Prostate gland (tissue), 2 donors: ENCODE measurements around the gene HSPBP1. TPM values are rescaled to one million over a fixed set of nuclear protein-coding genes. Genes with fewer than 3 reads are reported as not detected.
"Not testable (repeated sequence)": the region's sequence is repeated elsewhere in the genome, so short reads cannot be mapped to it uniquely, and the experiment has no call there.

Source experiments
- DNase-seq: peaks from one replicate; pipeline ENCODE4 v3.0.0-alpha.2; 2019; ENCODE audit warnings: low spot score
- H3K27ac ChIP-seq, 2 donors: fragments of 200-600 bp; sonication (generic); 2 replicates each; pipeline ENCODE4 v1.5.1; 2017 to 2019
- H3K27me3 ChIP-seq: fragments of 200-600 bp; sonication (generic); replicated peaks from 2 replicates; pipeline ENCODE4 v1.5.1; 2019; ENCODE audit not compliant: insufficient read depth
- H3K36me3 ChIP-seq, 2 donors: fragments of 200-600 bp; sonication (generic); 1 replicate in 1 of 2; 2 replicates in 1 of 2; pipeline versions ENCODE4 v1.5.1 to v1.8.1; 2017 to 2019
- H3K4me1 ChIP-seq: fragments of 200-600 bp; sonication (generic); replicated peaks from 2 replicates; pipeline ENCODE4 v1.5.1; 2019
- H3K4me3 ChIP-seq, 2 donors: fragments of 200-600 bp; sonication (generic); 2 replicates each; pipeline ENCODE4 v1.5.1; 2017 to 2019
- H3K9me3 ChIP-seq: fragments of 200-600 bp; sonication (generic); 2 replicates; pipeline ENCODE4 v1.5.1; 2017
- POLR2A ChIP-seq: fragments of 450-650 bp; IDR thresholded peaks from one replicate; pipeline ENCODE4 v1.6.1; 2016; ENCODE audit warnings: antibody characterized with exemption, mild to moderate bottlenecking
- POLR2AphosphoS5 ChIP-seq: sonication (generic); formaldehyde crosslinking; IDR thresholded peaks from one replicate; pipeline ENCODE4 v1.6.1; 2017; ENCODE audit warnings: antibody characterized with exemption
- WGBS: methylation state at CpG from one replicate; pipeline ENCODE4 v1.1.5; 2018; 5-methylcytosine and 5-hydroxymethylcytosine counted together
- intact Hi-C: fragments of 100-400 bp; cut with DNase I; formaldehyde crosslinking; loops from one replicate; pipeline ENCODE4 v1.14.2; 2022
- total RNA-seq, 2 donors: library from RNA; depleted of rRNA; stranded (reverse); fragments of >200 nt; gene quantifications; one replicate each; pipeline ENCODE4 v1.1.0, GENCODE V29; 2016
- TF ChIP-seq, protein P1 (sequence below), 4 experiments: fragments of 200-600 bp in 2 of 4; fragments of 450-650 bp in 2 of 4; sonication (generic) in 2 of 4; IDR thresholded peaks; 1 replicate in 3 of 4; 2 replicates in 1 of 4; pipeline ENCODE4 v1.5.1; 2016 to 2019; ENCODE audit warnings: antibody characterized with exemption in 4 of 4, mild to moderate bottlenecking in 2 of 4, moderate library complexity in 2 of 4

Gene HSPBP1
- total RNA-seq, 2 donors from 2014 or later, result 33.6 to 36.0 TPM

GRCh38 chr19:55226788-55227187 lies 53.1 kb downstream of the HSPBP1 start:
- no peak for DNase-seq
- no peaks in the 10 kb centered on the region for H3K9me3 ChIP-seq
- peaks cover 9 to 18% of the 10 kb centered on the region in 2 donors for H3K36me3 ChIP-seq
- TF ChIP-seq POLR2A (no peak), POLR2AphosphoS5 (no peak)
- TF ChIP-seq, protein P1, sequence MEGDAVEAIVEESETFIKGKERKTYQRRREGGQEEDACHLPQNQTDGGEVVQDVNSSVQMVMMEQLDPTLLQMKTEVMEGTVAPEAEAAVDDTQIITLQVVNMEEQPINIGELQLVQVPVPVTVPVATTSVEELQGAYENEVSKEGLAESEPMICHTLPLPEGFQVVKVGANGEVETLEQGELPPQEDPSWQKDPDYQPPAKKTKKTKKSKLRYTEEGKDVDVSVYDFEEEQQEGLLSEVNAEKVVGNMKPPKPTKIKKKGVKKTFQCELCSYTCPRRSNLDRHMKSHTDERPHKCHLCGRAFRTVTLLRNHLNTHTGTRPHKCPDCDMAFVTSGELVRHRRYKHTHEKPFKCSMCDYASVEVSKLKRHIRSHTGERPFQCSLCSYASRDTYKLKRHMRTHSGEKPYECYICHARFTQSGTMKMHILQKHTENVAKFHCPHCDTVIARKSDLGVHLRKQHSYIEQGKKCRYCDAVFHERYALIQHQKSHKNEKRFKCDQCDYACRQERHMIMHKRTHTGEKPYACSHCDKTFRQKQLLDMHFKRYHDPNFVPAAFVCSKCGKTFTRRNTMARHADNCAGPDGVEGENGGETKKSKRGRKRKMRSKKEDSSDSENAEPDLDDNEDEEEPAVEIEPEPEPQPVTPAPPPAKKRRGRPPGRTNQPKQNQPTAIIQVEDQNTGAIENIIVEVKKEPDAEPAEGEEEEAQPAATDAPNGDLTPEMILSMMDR (IDR thresholded peaks at IDR 0.05), result no peak
- intact Hi-C loops, result no loop called here
- no peak overlapping the region for H3K27ac ChIP-seq
- no peaks in the 10 kb centered on the region for H3K4me1 ChIP-seq
- no peaks in the 10 kb centered on the region for H3K27me3 ChIP-seq
- WGBS, result 74% methylated on average over 18 of the region's 18 CpGs
- H3K4me3 ChIP-seq, result no peak overlapping the region

DNA sequence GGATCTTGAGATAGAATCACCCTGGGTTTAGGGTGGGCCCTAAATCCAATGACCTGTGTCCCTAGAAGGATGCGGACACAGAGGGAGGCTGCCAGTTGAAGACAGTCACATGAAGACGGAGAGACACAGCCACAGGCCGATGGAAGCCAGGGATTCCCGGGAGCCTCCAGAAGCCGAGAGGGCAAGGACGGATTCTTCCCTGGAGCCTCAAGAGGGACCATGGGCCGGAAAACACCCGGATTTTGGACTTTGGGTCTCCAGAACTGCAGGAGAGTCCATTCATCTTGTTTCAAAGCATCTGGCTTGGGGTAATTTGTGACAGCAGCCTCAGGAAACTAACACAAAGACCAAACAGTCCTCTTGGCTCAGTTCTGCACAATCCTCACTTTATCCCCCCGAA lies 53.6 kb downstream of the HSPBP1 start:
- H3K4me3 ChIP-seq, result no peak overlapping the region
- intact Hi-C loops, result no loop called here
- no peaks in the 10 kb centered on the region for H3K4me1 ChIP-seq
- no peaks in the 10 kb centered on the region for H3K9me3 ChIP-seq
- no peak for DNase-seq
- TF ChIP-seq POLR2AphosphoS5, result no peak
- TF ChIP-seq, protein P1 (IDR thresholded peaks at IDR 0.05), result no peak
- no peak for TF ChIP-seq POLR2A
- no peak overlapping the region for H3K27ac ChIP-seq
- 76% methylated on average over 9 of the region's 9 CpGs for WGBS
- H3K27me3 ChIP-seq, result no peaks in the 10 kb centered on the region
- peaks cover 6 to 14% of the 10 kb centered on the region in 2 donors for H3K36me3 ChIP-seq

DNA sequence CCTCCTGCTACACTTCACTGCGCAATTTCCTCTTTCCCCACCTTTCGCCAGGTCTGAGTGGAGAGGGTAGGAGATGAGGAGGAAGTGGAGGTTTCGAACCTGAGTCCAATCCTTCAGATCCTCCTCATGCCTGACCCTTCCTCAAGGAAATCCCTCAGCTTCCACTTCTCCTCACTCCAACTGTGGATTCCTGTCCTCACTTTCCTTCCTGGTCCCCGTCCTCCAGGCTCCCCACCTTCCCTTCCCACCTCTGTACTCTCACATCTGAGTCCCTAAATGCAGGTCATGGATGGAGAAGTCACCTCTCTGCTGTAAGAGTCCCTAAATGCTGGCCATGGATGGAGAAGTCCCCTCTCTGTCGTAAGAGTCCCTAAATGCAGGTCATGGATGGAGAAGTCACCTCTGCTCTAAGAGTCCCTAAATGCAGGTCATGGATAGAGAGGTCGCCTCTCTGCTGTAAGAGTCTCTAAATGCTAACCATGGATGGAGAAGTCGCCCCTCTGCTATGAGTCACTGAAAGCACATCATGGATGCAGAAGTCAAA lies 54.4 kb downstream of the HSPBP1 start:
- DNase-seq, result no peak
- TF ChIP-seq, protein P1 (IDR thresholded peaks at IDR 0.05), result no peak
- TF ChIP-seq POLR2A (no peak), POLR2AphosphoS5 (no peak)
- 88% methylated on average over 7 of the region's 7 CpGs for WGBS
- Histone ChIP-seq H3K27me3 (no peaks in the 10 kb centered on the region), H3K9me3 (no peaks in the 10 kb centered on the region), H3K4me1 (no peaks in the 10 kb centered on the region), H3K36me3 (peaks cover 2 to 6% of the 10 kb centered on the region in 2 donors), H3K27ac (no peak overlapping the region), H3K4me3 (no peak overlapping the region)
- intact Hi-C loops, result no loop called here

DNA sequence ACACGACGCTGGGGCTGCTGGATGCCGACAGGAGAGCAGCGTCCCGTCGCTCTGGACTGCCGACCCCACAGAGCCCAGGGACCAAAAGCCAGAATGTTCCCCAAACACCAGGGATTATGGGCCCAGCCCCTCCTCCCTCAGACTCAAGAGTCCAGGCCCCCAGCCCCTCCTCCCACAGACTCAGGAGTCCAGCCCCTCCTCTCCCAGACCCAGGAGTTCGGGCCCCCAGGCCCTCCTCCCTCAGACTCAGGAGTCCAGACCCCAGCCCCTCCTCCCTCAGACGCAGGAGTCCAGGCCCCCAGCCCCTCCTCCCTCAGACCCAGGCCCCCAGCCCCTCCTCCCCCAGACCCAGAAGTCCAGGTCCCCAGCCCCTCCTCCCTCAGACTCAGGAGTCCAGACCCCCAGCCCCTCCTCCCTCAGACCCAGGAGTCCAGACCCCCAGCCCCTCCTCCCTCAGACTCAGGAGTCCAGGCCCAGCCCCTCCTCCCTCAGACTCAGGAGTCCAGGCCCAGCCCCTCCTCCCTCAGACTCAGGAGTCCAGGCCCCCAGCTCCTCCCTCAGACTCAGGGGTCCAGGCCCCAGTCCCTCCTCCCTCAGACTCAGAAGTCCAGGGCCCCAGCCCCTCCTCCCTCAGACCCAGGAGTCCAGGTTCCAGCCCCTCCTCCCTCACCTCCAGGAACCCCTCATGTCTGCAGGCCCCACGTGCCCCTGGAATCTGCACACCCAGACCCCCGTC lies 55.1 kb downstream of the HSPBP1 start:
- WGBS, result 54% methylated on average over 11 of the region's 11 CpGs
- H3K4me3 ChIP-seq, intact Hi-C loops: not testable (repeated sequence)

GRCh38 chr19:55224038-55224665 lies 55.8 kb downstream of the HSPBP1 start:
- no peaks in the 10 kb centered on the region for H3K36me3 ChIP-seq
- H3K4me3 ChIP-seq, result no peak overlapping the region
- TF ChIP-seq, protein P1 (IDR thresholded peaks at IDR 0.05), result no peak
- TF ChIP-seq POLR2AphosphoS5 (no peak), POLR2A (no peak)
- H3K9me3 ChIP-seq, result no peaks in the 10 kb centered on the region
- WGBS, result 78% methylated on average over 26 of the region's 26 CpGs
- no peak overlapping the region for H3K27ac ChIP-seq
- intact Hi-C loops, result no loop called here
- no peaks in the 10 kb centered on the region for H3K27me3 ChIP-seq
- H3K4me1 ChIP-seq, result no peaks in the 10 kb centered on the region
- DNase-seq, result no peak

More for the DNA sequence above, 55.1 kb downstream of the HSPBP1 start:
- not testable (repeated sequence) for H3K27ac ChIP-seq, DNase-seq, H3K36me3 ChIP-seq, H3K4me1 ChIP-seq, H3K27me3 ChIP-seq, H3K9me3 ChIP-seq
